SKM-1 treated with dmso at 0.1 percent for 144 hours (cell line): ENCODE measurements around the gene RIPK4.

Experiments
- DNase-seq: peaks from one replicate; lab custom pipeline; 2025; ENCODE audit not compliant: unreplicated experiment; lab: John Stamatoyannopoulos, UW

The RIPK4 gene

GRCh38 chr21:41755258-41755933 is 11.5 kb downstream of the RIPK4 start:
- no peak for DNase-seq

GRCh38 chr21:41754479-41754891 is 12.4 kb downstream of the RIPK4 start:
- no peak for DNase-seq

GRCh38 chr21:41753006-41753898 is 13.6 kb downstream of the RIPK4 start:
- DNase-seq, result no peak

- no peak for DNase-seq
Measured at GRCh38 chr21:41752231-41752681, 14.6 kb downstream of the RIPK4 start.

GRCh38 chr21:41751611-41752011 is 15.2 kb downstream of the RIPK4 start:
- DNase-seq, result no peak

- no peak for DNase-seq
Measured at GRCh38 chr21:41750532-41751151, 16.2 kb downstream of the RIPK4 start.

- no peak for DNase-seq
Measured at GRCh38 chr21:41750051-41750450, 16.8 kb downstream of the RIPK4 start.

GRCh38 chr21:41749286-41749685 is 17.6 kb downstream of the RIPK4 start:
- no peak for DNase-seq

- no peak for DNase-seq
Measured at GRCh38 chr21:41747943-41748738, 18.7 kb downstream of the RIPK4 start.

- DNase-seq, result no peak
Measured at GRCh38 chr21:41746744-41747006, 20.2 kb downstream of the RIPK4 start.

GRCh38 chr21:41745971-41746743 is 20.7 kb downstream of the RIPK4 start:
- no peak for DNase-seq

- no peak for DNase-seq
Measured at GRCh38 chr21:41745026-41745820, 21.6 kb downstream of the RIPK4 start.

- no peak for DNase-seq
Measured at GRCh38 chr21:41744028-41744930, 22.6 kb downstream of the RIPK4 start.

- no peak for DNase-seq
Measured at GRCh38 chr21:41743321-41744027, 23.4 kb downstream of the RIPK4 start.

GRCh38 chr21:41742073-41742875 is 24.6 kb downstream of the RIPK4 start:
- DNase-seq, result no peak

GRCh38 chr21:41741253-41742072 is 25.4 kb downstream of the RIPK4 start:
- DNase-seq, result no peak
